ENCODE measurements around the gene NIPBL. TPM values are rescaled to one million over a fixed set of nuclear protein-coding genes. Genes with fewer than 3 reads are reported as not detected.

NIPBL gene
- total RNA-seq, 1 experiment from 2014 or later, result 48.1 TPM

DNA sequence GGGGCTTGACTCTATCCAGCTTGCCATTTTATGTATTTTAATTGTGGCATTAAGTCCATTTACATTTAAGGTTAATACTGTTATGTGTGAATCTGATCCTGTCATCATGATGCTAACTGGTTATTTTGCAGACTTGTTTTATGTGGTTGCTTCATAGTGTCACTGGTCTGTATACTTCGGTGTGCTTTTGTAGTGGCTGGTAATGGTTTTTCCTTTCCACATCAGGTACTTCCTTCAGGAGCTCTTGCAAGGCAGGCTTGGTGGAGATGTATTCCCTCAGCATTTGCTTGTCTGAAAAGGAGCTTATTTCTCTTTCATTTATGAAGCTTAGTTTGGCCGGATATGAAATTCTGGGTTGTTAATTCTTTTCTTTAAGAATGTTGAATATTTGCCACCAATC, 226.7 kb downstream of the NIPBL start:
- intact Hi-C loops (cut with micrococcal nuclease; ENCODE audit: unreplicated experiment), result no loop called here
- CTCF ChIA-PET, result no interaction called here

DNA sequence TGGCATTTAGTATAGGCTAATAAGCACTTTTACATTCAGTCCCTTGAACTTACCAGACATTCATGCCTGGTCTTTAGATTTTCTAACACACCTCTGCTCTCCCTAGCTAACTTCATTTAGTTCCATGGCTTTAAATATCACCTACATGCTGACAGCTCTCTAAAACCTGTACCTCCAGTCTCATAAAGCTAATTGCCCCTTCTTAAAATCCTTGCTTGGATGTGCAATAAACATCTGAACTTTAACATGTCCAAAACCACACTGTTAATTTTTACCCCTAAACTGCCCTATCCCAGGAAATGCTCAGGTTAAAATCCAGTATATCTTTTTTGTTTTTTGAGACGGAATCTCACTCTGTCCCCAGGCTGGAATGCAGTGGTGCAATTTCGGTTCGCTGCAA, 232.8 kb downstream of the NIPBL start:
- Histone ChIP-seq H3K4me3 (ENCODE audit: low read depth, low read length) (no peak overlapping the region), H3K36me3 (ENCODE audit: control insufficient read depth, insufficient read depth, low read length) (peaks cover 2% of the 10 kb centered on the region; the same call in 1 of the 2 replicates), H3K4me1 (peaks cover 18% of the 10 kb centered on the region), H3K27me3 (replicated peaks; ENCODE audit: control insufficient read depth, insufficient read depth, low read length) (no peaks in the 10 kb centered on the region), H3K9me3 (no peaks in the 10 kb centered on the region; the same call in 1 of the 2 replicates)
- Mint-ChIP-seq H3K9me3 (ENCODE audit: unreplicated experiment) (peaks cover 17% of the 10 kb centered on the region), H3K27ac (ENCODE audit: unreplicated experiment) (no peak overlapping the region), H3K4me3 (ENCODE audit: unreplicated experiment) (no peak overlapping the region), H3K27me3 (ENCODE audit: insufficient read depth, unreplicated experiment) (no peaks in the 10 kb centered on the region), H3K36me3 (ENCODE audit: insufficient read depth, unreplicated experiment) (peaks cover 38% of the 10 kb centered on the region), H3K4me1 (ENCODE audit: low read depth, unreplicated experiment) (peaks cover 14% of the 10 kb centered on the region)
- TF ChIP-seq, protein P1, sequence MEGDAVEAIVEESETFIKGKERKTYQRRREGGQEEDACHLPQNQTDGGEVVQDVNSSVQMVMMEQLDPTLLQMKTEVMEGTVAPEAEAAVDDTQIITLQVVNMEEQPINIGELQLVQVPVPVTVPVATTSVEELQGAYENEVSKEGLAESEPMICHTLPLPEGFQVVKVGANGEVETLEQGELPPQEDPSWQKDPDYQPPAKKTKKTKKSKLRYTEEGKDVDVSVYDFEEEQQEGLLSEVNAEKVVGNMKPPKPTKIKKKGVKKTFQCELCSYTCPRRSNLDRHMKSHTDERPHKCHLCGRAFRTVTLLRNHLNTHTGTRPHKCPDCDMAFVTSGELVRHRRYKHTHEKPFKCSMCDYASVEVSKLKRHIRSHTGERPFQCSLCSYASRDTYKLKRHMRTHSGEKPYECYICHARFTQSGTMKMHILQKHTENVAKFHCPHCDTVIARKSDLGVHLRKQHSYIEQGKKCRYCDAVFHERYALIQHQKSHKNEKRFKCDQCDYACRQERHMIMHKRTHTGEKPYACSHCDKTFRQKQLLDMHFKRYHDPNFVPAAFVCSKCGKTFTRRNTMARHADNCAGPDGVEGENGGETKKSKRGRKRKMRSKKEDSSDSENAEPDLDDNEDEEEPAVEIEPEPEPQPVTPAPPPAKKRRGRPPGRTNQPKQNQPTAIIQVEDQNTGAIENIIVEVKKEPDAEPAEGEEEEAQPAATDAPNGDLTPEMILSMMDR (IDR thresholded peaks at IDR 0.05; ENCODE audit: insufficient read depth in 1 of 2, low read depth in 1 of 2, low read length in 1 of 2, severe bottlenecking in 1 of 2, unreplicated experiment in 1 of 2), result no peak
- BruUV-seq (replicated peaks), result no TSS peak
- POLR2A ChIA-PET, result no interaction called here
- DNase-seq, result no peak
- CTCF ChIA-PET, result interaction anchor here (0.5 kb wide), 1 partner anchor 103 kb away, joined by 4 read pairs; no protein-coding TSS in a partner anchor
- intact Hi-C loops (cut with micrococcal nuclease; ENCODE audit: unreplicated experiment), result no loop called here

More for the DNA sequence above, 226.7 kb downstream of the NIPBL start:
- Histone ChIP-seq H3K4me3 (ENCODE audit: low read depth, low read length) (no peak overlapping the region), H3K9me3 (peaks cover 11% of the 10 kb centered on the region), H3K4me1 (no peaks in the 10 kb centered on the region), H3K36me3 (ENCODE audit: control insufficient read depth, insufficient read depth, low read length) (peaks cover 1% of the 10 kb centered on the region; the same call in 1 of the 2 replicates), H3K27me3 (replicated peaks; ENCODE audit: control insufficient read depth, insufficient read depth, low read length) (no peaks in the 10 kb centered on the region)
- POLR2A ChIA-PET, result no interaction called here
- no peaks in the 10 kb centered on the region for H3K27me3 Mint-ChIP-seq (ENCODE audit: insufficient read depth, unreplicated experiment)
- H3K27ac Mint-ChIP-seq (ENCODE audit: unreplicated experiment), result no peak overlapping the region
- H3K36me3 Mint-ChIP-seq (ENCODE audit: insufficient read depth, unreplicated experiment), result peaks cover 55% of the 10 kb centered on the region
- no peaks in the 10 kb centered on the region for H3K4me1 Mint-ChIP-seq (ENCODE audit: low read depth, unreplicated experiment)
- BruUV-seq (replicated peaks), result no TSS peak
- H3K9me3 Mint-ChIP-seq (ENCODE audit: unreplicated experiment), result peaks cover 53% of the 10 kb centered on the region
- no peak overlapping the region for H3K4me3 Mint-ChIP-seq (ENCODE audit: unreplicated experiment)
- TF ChIP-seq, protein P1 (IDR thresholded peaks at IDR 0.05; ENCODE audit: insufficient read depth in 1 of 2, low read depth in 1 of 2, low read length in 1 of 2, severe bottlenecking in 1 of 2, unreplicated experiment in 1 of 2), result no peak
- no peak for DNase-seq

DNA sequence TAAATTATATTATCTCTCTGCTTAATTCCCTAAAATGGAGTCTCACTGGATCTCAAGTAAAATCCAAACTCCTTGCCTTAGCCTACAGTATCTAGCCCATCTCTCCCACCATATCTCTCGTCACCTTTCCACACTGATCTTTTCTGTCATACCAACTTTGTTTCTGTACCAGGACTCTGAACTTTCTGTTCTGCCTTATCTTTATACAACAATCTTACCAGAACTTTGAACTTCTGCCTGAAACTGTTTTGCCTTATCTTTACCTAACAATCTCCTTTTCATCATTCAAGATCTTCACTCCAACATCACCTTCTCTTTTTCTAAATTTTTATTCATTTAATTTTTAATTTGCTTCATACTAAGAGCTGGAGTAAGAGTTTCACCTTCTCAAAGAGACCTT, 233.6 kb downstream of the NIPBL start:
- Mint-ChIP-seq H3K4me3 (ENCODE audit: unreplicated experiment) (peak overlapping the region; percentile 3), H3K4me1 (ENCODE audit: low read depth, unreplicated experiment) (peaks cover 14% of the 10 kb centered on the region), H3K27me3 (ENCODE audit: insufficient read depth, unreplicated experiment) (no peaks in the 10 kb centered on the region), H3K27ac (ENCODE audit: unreplicated experiment) (peak overlapping the region; percentile 35), H3K9me3 (ENCODE audit: unreplicated experiment) (peaks cover 17% of the 10 kb centered on the region), H3K36me3 (ENCODE audit: insufficient read depth, unreplicated experiment) (peaks cover 30% of the 10 kb centered on the region)
- CTCF ChIA-PET, result no interaction called here
- TF ChIP-seq, protein P1 (IDR thresholded peaks at IDR 0.05; ENCODE audit: insufficient read depth in 1 of 2, low read depth in 1 of 2, low read length in 1 of 2, severe bottlenecking in 1 of 2, unreplicated experiment in 1 of 2), result no peak
- no TSS peak for BruUV-seq (replicated peaks)
- H3K27me3 ChIP-seq (replicated peaks; ENCODE audit: control insufficient read depth, insufficient read depth, low read length), result no peaks in the 10 kb centered on the region
- peaks cover 18% of the 10 kb centered on the region for H3K4me1 ChIP-seq
- intact Hi-C loops (cut with micrococcal nuclease; ENCODE audit: unreplicated experiment), result no loop called here
- POLR2A ChIA-PET, result no interaction called here
- H3K4me3 ChIP-seq (ENCODE audit: low read depth, low read length), result no peak overlapping the region
- peaks cover 2% of the 10 kb centered on the region; the same call in 1 of the 2 replicates for H3K36me3 ChIP-seq (ENCODE audit: control insufficient read depth, insufficient read depth, low read length)
- no peaks in the 10 kb centered on the region; the same call in 1 of the 2 replicates for H3K9me3 ChIP-seq
- DNase-seq, result no peak

Data from Caco-2 (cell line).